ENCODE measurements around the gene SLC19A2.

GRCh38 chr1:169493251-169493650 lies 7.5 kb upstream of the SLC19A2 start:
- TF ChIP-seq, protein P1, sequence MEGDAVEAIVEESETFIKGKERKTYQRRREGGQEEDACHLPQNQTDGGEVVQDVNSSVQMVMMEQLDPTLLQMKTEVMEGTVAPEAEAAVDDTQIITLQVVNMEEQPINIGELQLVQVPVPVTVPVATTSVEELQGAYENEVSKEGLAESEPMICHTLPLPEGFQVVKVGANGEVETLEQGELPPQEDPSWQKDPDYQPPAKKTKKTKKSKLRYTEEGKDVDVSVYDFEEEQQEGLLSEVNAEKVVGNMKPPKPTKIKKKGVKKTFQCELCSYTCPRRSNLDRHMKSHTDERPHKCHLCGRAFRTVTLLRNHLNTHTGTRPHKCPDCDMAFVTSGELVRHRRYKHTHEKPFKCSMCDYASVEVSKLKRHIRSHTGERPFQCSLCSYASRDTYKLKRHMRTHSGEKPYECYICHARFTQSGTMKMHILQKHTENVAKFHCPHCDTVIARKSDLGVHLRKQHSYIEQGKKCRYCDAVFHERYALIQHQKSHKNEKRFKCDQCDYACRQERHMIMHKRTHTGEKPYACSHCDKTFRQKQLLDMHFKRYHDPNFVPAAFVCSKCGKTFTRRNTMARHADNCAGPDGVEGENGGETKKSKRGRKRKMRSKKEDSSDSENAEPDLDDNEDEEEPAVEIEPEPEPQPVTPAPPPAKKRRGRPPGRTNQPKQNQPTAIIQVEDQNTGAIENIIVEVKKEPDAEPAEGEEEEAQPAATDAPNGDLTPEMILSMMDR (optimal IDR thresholded peaks at IDR 0.05 in 1 of 3, IDR thresholded peaks at IDR 0.05 in 1 of 3, conservative IDR thresholded peaks at IDR 0.05 in 1 of 3; ENCODE audit: extremely low read depth in 1 of 3, insufficient read depth in 2 of 3, low read length in 3 of 3), result no peak
- TF ChIP-seq EZH2 (IDR thresholded peaks at IDR 0.05; ENCODE audit: low read length), result no peak

All from keratinocyte (primary cell).